Kidney epithelial cell (primary cell): ENCODE measurements around the gene RAPGEF1. TPM values are rescaled to one million over a fixed set of nuclear protein-coding genes. Genes with fewer than 3 reads are reported as not detected.

ENCODE experiments used
- DNase-seq: peaks from one replicate; pipeline ENCODE4 v3.0.0-alpha.2; 2010; ENCODE audit warnings: low read depth
- H3K27me3 ChIP-seq: 2 replicates; pipeline ENCODE4 v1.6.0; 2011; ENCODE audit warnings: low read length; ENCODE audit not compliant: control insufficient read depth, insufficient read depth
- H3K36me3 ChIP-seq: 2 replicates; pipeline ENCODE4 v1.5.1; 2011; ENCODE audit warnings: low read length; ENCODE audit not compliant: control insufficient read depth, insufficient read depth
- H3K4me3 ChIP-seq: 2 replicates; pipeline ENCODE4 v1.5.1; 2011; ENCODE audit warnings: low read depth, mild to moderate bottlenecking, control low read depth, low read length
- CTCF ChIP-seq: IDR thresholded peaks from 2 replicates; pipeline ENCODE4 v1.5.1; 2011; ENCODE audit warnings: mild to moderate bottlenecking, moderate library complexity, low read length, control low read depth, inconsistent platforms; ENCODE audit not compliant: insufficient read depth, poor library complexity, severe bottlenecking
- total RNA-seq: library from RNA; depleted of rRNA; stranded (reverse); fragments of >200 nt; gene quantifications from 2 replicates; pipeline ENCODE4 v1.2.3, GENCODE V29; 2015

Gene RAPGEF1
- total RNA-seq, 1 donor from 2014 or later = 43.5 TPM

DNA sequence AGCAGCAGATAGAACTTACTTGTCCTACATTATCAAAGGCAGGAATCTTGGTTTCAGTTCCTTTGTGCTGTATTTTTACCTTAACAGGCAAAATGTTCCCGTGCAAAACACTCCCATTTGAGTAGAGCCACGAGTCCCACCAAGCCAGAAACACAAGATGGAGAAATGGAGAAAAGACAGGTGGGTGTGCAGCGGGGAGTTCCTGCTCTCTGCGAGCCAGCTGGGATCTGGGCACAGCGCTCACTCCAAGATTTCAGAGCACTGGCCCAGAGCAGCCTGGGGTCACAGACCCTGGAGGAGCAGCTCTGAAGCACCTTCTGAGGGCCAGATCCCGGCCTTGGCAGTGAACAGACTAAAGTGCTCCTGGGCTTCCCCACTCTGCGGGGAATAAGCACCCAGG is 211.7 kb downstream of the RAPGEF1 start:
- Histone ChIP-seq H3K36me3 (peaks cover 5% of the 10 kb centered on the region), H3K27me3 (no peaks in the 10 kb centered on the region), H3K4me3 (no peak overlapping the region)
- no peak for TF ChIP-seq CTCF
- no peak for DNase-seq

Other genes starting within 250 kb of the RAPGEF1 start
- gene POMT1, start 237.2 kb downstream of the RAPGEF1 start, total RNA-seq = 27.9 and 29.3 TPM in 2 replicates
- gene UCK1, start 208.8 kb downstream of the RAPGEF1 start, total RNA-seq = 17.7 and 19.8 TPM in 2 replicates
- gene PRRT1B, start 194.6 kb downstream of the RAPGEF1 start, total RNA-seq = not detected in 2 replicates